T1000 (cell line): Measurements from ENCODE around the gene MGRN1.

Experiments used
- DNase-seq: peaks from one replicate; lab custom pipeline; 2025; ENCODE audit warnings: mixed read lengths; lab: John Stamatoyannopoulos, UW

The MGRN1 gene

GRCh38 chr16:4687946-4688673 lies 63.5 kb downstream of the MGRN1 start:
- DNase-seq: no peak

GRCh38 chr16:4688674-4689045 lies 64.0 kb downstream of the MGRN1 start:
- no peak for DNase-seq

DNA sequence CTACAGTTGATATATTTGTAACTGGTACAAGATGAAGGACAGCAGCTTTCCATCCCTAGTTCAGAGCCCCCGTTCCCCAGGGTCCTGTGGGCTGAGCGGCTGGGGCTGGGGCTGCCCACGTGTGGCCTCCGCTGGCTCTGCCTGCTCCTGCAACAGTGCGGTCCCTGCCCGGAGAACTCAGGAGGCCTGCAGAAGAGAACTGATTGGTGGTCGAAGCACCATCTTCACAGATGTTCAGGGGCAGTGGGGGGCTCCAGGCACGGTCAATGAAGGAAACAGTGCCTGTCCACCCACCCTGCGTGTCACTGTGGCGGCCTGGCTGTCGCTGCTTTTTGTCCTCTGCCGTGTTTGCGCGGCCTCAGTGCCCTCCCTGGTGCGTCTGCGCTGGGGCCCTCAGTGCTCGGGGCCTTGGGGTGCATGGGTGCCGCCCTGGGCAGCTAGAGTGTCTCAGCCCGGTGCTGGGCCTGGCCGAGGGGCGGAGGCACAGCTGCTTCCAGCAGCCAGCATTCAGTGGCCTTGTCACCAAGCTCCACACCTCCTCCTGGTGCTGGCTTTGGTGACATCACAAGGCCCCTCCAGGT lies 64.6 kb downstream of the MGRN1 start:
- DNase-seq: no peak

DNA sequence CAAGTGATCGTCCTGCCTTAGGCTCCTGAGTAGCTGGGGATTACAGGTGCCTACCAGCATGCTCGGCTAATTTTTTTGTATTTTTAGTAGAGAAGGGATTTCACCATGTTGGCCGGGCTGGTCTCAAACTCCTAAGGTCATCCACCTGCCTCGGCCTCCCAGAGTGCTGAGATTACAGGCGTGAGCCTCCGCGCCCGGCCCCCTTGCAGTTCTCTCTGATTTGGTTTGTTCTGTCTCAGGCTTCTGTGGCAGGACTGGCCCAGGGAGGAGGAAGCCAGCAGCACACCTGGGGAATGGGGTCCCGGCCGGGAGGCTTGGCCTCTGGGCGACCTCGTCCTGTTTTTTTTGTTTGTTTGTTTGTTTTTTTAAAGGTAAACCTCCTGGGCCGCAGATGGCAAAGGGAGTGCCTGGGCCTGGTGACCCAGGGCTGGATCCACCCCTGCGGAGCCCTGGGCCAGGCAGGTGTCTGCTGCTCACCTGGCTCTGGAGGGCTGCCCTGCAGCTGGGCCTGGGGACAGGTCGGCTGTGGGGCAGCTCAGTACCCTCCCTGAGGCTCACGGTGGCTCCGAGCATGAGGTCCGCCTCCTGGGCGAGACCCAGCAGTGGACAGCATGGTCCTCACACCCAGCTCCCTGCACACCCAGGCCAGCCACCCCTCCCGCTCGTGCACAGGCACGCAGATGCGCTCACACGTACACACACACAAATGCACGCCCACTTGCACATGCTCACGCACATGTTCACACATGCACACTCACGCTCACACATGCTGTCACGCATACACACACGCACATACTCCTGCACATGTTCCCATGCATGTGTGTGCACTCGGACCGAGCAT lies 65.5 kb downstream of the MGRN1 start:
- no peak for DNase-seq

DNA sequence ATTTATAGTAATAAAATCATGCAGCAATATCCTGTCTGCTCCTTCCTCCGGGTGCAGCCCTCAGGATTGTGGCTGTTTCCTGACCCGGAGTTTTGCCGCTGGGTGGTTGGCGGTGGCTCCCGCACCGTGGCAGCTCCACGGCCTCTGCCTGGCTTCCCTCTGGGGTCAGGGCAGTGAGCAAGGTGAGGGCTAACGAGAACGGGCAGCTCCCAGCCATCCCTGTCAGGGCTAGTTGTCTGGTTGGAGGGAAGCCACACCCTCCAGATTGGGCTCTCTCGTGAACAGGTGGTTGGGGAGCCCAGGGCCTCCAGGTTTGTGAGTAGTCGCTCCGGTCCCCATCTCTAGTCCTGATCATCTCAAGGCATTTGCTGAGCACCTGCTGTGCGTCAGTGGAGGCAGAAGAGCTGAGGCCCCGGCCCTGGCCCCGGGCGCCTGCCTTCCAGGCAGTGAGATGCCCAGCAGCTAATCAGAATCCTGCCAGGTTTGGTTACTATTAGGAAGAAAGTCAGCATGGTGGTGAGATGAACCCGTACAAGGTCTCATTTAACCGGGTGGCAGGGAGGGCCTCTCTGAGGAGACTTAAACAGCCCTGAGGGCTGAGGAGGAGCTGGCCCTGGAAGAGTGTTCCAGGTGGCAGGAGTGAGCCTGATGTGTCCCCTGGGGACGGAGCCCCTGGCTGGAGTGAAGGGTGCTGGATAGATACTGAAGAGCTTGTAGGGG lies 66.5 kb downstream of the MGRN1 start:
- no peak for DNase-seq

- DNase-seq: no peak
Measured at GRCh38 chr16:4691666-4692412, 67.2 kb downstream of the MGRN1 start.

GRCh38 chr16:4692460-4693295 lies 68.1 kb downstream of the MGRN1 start:
- DNase-seq: no peak

- DNase-seq: peak; percentile 97
Measured at GRCh38 chr16:4693296-4693955, 68.8 kb downstream of the MGRN1 start, which contains the start of gene NUDT16L1. NUDT16L1 (plus strand) TSS chr16:4693562; CDS start chr16:4693727, 165 bp downstream.

DNA sequence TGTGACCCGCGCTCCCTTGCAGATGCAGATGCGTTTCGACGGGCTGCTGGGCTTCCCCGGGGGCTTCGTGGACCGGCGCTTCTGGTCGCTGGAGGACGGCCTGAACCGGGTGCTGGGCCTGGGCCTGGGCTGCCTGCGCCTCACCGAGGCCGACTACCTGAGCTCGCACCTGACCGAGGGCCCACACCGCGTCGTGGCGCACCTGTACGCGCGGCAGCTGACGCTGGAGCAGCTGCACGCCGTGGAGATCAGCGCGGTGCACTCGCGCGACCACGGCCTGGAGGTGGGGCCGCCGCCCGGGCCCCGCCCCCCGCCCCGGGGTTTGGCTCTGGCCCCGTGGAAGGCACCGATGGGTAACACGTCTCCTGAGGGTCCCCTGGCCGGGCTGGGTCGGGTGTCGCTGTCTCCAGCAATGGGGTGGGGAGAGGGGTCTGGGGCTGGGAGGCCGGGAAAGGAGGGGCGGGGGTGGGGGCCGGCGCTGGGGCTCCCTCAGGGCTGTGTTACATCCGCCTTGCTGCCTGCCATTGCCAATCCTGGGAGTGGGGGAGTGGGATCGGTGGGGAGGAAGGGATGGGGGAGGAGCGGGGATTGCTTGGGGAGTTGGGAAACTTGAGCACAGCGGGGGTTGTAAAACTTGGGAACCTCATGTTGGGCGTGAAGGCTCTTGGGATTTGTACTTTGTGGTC lies 69.5 kb downstream of the MGRN1 start:
- no peak for DNase-seq

- no peak for DNase-seq
Measured at GRCh38 chr16:4694642-4695451, 70.2 kb downstream of the MGRN1 start.

DNA sequence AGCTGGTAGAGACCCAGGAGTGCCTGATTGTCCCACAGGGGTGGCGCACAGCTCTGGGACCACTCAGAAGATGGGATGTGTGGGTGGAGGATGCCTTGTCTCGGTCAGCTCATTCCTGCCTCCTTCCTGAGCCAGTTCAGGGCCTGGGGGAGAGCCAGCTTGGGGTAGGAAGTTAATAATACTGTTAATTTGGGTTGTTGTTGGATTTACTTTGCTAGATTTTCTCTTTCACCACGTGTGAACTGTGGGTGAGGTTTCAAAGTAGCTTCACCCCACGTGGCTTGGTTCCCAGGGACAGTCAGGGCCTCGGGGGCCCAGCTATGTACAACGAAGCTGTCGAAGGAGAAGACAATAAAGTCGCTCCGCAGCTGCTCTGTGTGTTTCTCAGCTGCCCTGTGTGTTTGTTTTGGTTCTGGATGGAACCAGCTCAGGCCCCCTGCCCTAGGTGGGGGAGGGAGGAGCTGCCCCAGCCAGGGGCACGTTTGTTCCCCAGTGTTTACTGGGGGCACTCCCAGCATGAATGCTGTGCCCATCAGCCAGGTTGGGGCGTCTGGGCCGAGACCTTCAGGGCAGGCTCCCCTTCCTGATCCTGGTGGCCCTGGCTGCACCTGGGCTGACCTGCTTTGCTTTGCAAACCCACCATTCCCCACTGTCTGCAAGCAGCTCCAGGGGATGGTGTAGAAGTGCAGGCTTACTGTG lies 71.0 kb downstream of the MGRN1 start:
- no peak for DNase-seq

DNA sequence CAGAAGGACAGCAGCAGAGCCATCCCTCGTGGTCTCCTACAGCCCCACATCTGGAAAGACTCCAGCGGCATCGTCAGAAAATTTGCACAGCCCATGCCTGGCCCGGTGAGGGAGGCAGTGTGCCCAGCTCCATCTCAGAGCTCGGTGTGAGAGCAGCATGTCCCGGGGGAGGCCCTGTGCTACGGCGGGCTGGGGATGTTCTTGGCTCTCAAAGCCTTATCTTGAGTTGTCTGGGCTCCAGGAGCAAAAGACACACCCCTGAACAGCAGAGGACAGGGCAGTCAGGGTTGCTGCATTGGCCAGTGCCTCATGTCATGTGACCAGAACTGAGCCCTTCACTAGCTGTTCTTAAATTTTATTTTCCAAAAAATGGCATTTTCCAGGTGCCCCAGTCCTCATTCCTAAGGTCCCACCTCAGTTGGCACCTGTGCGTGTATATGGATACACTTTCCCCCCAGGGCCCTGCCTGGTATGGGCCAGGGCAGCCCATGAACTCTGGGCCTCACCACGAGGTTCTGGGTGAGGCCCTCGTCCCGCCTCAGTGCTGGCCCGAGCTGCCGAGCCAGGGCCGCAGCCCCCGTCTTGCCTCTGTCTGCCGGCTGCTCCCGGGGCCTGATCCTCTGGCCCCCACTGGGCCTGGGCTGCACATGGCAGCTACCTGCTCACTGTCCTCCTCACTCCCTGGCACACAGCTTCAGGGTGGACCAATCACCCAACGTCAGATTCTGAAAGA lies 71.7 kb downstream of the MGRN1 start:
- no peak for DNase-seq

GRCh38 chr16:4696905-4697847 lies 72.5 kb downstream of the MGRN1 start:
- DNase-seq: no peak

DNA sequence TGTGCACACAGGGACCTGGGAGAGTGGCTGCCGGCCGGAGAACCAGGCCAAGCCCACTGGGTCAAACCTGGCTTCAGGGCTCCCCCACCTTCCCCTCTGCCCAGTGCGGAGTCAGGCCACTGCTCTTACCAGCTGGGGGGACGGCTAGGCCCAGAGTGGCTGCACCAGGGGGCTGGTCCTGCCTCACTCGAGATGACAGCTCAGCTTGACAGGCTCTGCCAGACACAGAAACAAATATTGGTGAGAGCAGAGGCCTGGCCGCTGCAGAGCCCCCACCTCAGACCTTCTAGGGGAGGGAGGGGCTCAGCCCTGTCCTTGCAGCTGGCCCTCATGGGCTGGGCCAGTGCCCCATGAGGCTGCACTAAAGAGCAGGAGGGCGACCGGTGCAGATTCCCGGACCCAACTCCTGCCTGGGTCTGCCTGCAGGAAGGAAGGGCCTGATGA lies 73.2 kb downstream of the MGRN1 start:
- DNase-seq: no peak

- DNase-seq: no peak
Measured at GRCh38 chr16:4698321-4699045, 73.9 kb downstream of the MGRN1 start.
